CD4-positive, CD25-positive, alpha-beta regulatory T cell (primary cell): Measurements from ENCODE around the gene MED12. TPM values are rescaled to one million over a fixed set of nuclear protein-coding genes. Genes with fewer than 3 reads are reported as not detected.

Experiments used
- ATAC-seq, 2 donors: fragments of 150-1000 bp; cut with Tn5 transposase; one replicate each; pipeline ENCODE4 v1.10.0; 2021; ENCODE audit warnings: low read depth in 2 of 2, moderate number of reproducible peaks in 2 of 2, moderate library complexity in 1 of 2
- DNase-seq, 3 donors: peaks; one replicate each; pipeline versions ENCODE4 v3.0.0 to v3.0.0-alpha.2; 2012 to 2022; ENCODE audit warnings: mixed read lengths in 1 of 3
- H3K27ac ChIP-seq: one replicate; pipeline ENCODE4 v1.7.0; 2013; ENCODE audit warnings: mild to moderate bottlenecking, low read length; ENCODE audit not compliant: insufficient read depth, poor library complexity, severe bottlenecking
- H3K27me3 ChIP-seq: one replicate; pipeline ENCODE4 v1.7.0; 2013; ENCODE audit warnings: low read length; ENCODE audit not compliant: control insufficient read depth, insufficient read depth
- H3K36me3 ChIP-seq: one replicate; pipeline ENCODE4 v1.7.0; 2013; ENCODE audit warnings: mild to moderate bottlenecking, low read length, moderate library complexity; ENCODE audit not compliant: control insufficient read depth, insufficient read depth
- H3K4me1 ChIP-seq: 2 replicates; pipeline ENCODE4 v1.7.0; 2013; ENCODE audit warnings: mild to moderate bottlenecking, low read length; ENCODE audit not compliant: insufficient read depth, control insufficient read depth, poor library complexity, severe bottlenecking
- H3K4me3 ChIP-seq: one replicate; pipeline ENCODE4 v1.7.0; 2013; ENCODE audit warnings: low read depth, mild to moderate bottlenecking, low read length, moderate library complexity
- H3K9me3 ChIP-seq, 2 experiments: 1 replicate in 1 of 2; 2 replicates in 1 of 2; pipeline ENCODE4 v1.7.0; 2013; ENCODE audit warnings: low read length in 2 of 2, mild to moderate bottlenecking in 1 of 2, moderate library complexity in 1 of 2; ENCODE audit not compliant: control insufficient read depth in 2 of 2
- H3K27ac Mint-ChIP-seq, 3 donors: one replicate each; pipeline ENCODE4 v1.8.0; 2020 to 2022; ENCODE audit warnings: mild to moderate bottlenecking in 3 of 3, mixed read lengths in 3 of 3, moderate library complexity in 2 of 3
- H3K27me3 Mint-ChIP-seq: one replicate; pipeline ENCODE4 v1.8.0; 2022; ENCODE audit warnings: mild to moderate bottlenecking, mixed read lengths
- H3K36me3 Mint-ChIP-seq: one replicate; pipeline ENCODE4 v1.8.0; 2020; ENCODE audit warnings: mixed read lengths
- H3K4me1 Mint-ChIP-seq, 4 donors: one replicate each; pipeline ENCODE4 v1.8.0; 2020 to 2022; ENCODE audit warnings: mixed read lengths in 4 of 4, mild to moderate bottlenecking in 1 of 4
- H3K4me3 Mint-ChIP-seq, 4 donors: one replicate each; pipeline ENCODE4 v1.8.0; 2020 to 2022; ENCODE audit warnings: mild to moderate bottlenecking in 4 of 4, mixed read lengths in 4 of 4, moderate library complexity in 3 of 4
- H3K9me3 Mint-ChIP-seq, 7 donors: one replicate each; pipeline ENCODE4 v1.8.0; 2020 to 2022; ENCODE audit warnings: mixed read lengths in 7 of 7, mild to moderate bottlenecking in 3 of 7, moderate library complexity in 2 of 7
- polyA plus RNA-seq, 4 donors: library from polyadenylated mRNA; unstranded; fragments of 300-500 nt; fragmentation: Illumina TruSeq; gene quantifications; one replicate each; pipeline ENCODE4 v1.2.3, GENCODE V29; 2021
- total RNA-seq: library from RNA; stranded (reverse); gene quantifications from one replicate; pipeline ENCODE4 v1.2.3, GENCODE V29; 2022

The MED12 gene
- total and polyA plus RNA-seq, 5 donors from 2014 or later, result 6.3 to 83.8 (median 9.1) TPM

- ATAC-seq, result no peak
- peaks cover 4% of the 10 kb centered on the region for H3K36me3 ChIP-seq
- no peak overlapping the region for H3K27ac Mint-ChIP-seq
- H3K4me1 ChIP-seq, result no peaks in the 10 kb centered on the region
- DNase-seq, result no peak
- peaks cover 6% of the 10 kb centered on the region for H3K36me3 Mint-ChIP-seq
- H3K27ac ChIP-seq, result no peak overlapping the region
- H3K27me3 ChIP-seq, result no peaks in the 10 kb centered on the region
- no peak overlapping the region for H3K4me3 ChIP-seq
- peaks cover 0 to 9% (median 3%) of the 10 kb centered on the region in 4 donors for H3K4me1 Mint-ChIP-seq
- H3K27me3 Mint-ChIP-seq, result no peaks in the 10 kb centered on the region
- no peaks in the 10 kb centered on the region for H3K9me3 ChIP-seq
- H3K9me3 Mint-ChIP-seq, result no peaks in the 10 kb centered on the region
- no peak overlapping the region for H3K4me3 Mint-ChIP-seq
Measured at GRCh38 chrX:71166461-71166860, 48.1 kb downstream of the MED12 start.

- no peaks in the 10 kb centered on the region for H3K27me3 Mint-ChIP-seq
- H3K9me3 ChIP-seq, result no peaks in the 10 kb centered on the region
- ATAC-seq (no peak), DNase-seq (no peak)
- no peak overlapping the region for H3K27ac ChIP-seq
- H3K4me1 Mint-ChIP-seq, result peaks cover 0 to 11% (median 4%) of the 10 kb centered on the region in 4 donors
- no peak overlapping the region for H3K4me3 ChIP-seq
- H3K4me1 ChIP-seq, result no peaks in the 10 kb centered on the region
- H3K27ac Mint-ChIP-seq, result no peak overlapping the region
- no peak overlapping the region for H3K4me3 Mint-ChIP-seq
- H3K9me3 Mint-ChIP-seq, result no peaks in the 10 kb centered on the region
- peaks cover 4% of the 10 kb centered on the region for H3K36me3 ChIP-seq
- H3K36me3 Mint-ChIP-seq, result peaks cover 3% of the 10 kb centered on the region
- H3K27me3 ChIP-seq, result no peaks in the 10 kb centered on the region
Measured at GRCh38 chrX:71167031-71167781, 48.8 kb downstream of the MED12 start.

GRCh38 chrX:71168134-71168533 lies 49.7 kb downstream of the MED12 start:
- no peaks in the 10 kb centered on the region for H3K27me3 ChIP-seq
- no peak overlapping the region for H3K4me3 ChIP-seq
- Mint-ChIP-seq H3K27ac (no peak overlapping the region), H3K4me1 (peaks cover 0 to 11% (median 4%) of the 10 kb centered on the region in 4 donors), H3K9me3 (no peaks in the 10 kb centered on the region), H3K36me3 (peaks cover 3% of the 10 kb centered on the region), H3K27me3 (no peaks in the 10 kb centered on the region), H3K4me3 (no peak overlapping the region)
- ATAC-seq (no peak), DNase-seq (no peak)
- no peak overlapping the region for H3K27ac ChIP-seq
- no peaks in the 10 kb centered on the region for H3K36me3 ChIP-seq
- no peaks in the 10 kb centered on the region for H3K9me3 ChIP-seq
- no peaks in the 10 kb centered on the region for H3K4me1 ChIP-seq

GRCh38 chrX:71169586-71169985 lies 51.2 kb downstream of the MED12 start:
- Histone ChIP-seq H3K27ac (no peak overlapping the region), H3K9me3 (no peaks in the 10 kb centered on the region), H3K4me3 (no peak overlapping the region), H3K36me3 (no peaks in the 10 kb centered on the region), H3K27me3 (no peaks in the 10 kb centered on the region), H3K4me1 (no peaks in the 10 kb centered on the region)
- Mint-ChIP-seq H3K4me1 (peaks cover under 1 to 11% (median 7%) of the 10 kb centered on the region in 4 donors), H3K27me3 (no peaks in the 10 kb centered on the region), H3K36me3 (peaks cover 7% of the 10 kb centered on the region), H3K27ac (peak overlapping the region in 1 of 3 donors; percentile 78), H3K9me3 (no peaks in the 10 kb centered on the region), H3K4me3 (no peak overlapping the region)
- no peak for DNase-seq
- ATAC-seq, result no peak

GRCh38 chrX:71170660-71171059 lies 52.3 kb downstream of the MED12 start:
- Mint-ChIP-seq H3K27me3 (no peaks in the 10 kb centered on the region), H3K36me3 (peaks cover 10% of the 10 kb centered on the region), H3K4me3 (no peak overlapping the region), H3K27ac (no peak overlapping the region), H3K9me3 (no peaks in the 10 kb centered on the region), H3K4me1 (peaks cover 4 to 11% (median 7%) of the 10 kb centered on the region in 4 donors)
- Histone ChIP-seq H3K27me3 (no peaks in the 10 kb centered on the region), H3K27ac (no peak overlapping the region), H3K4me1 (no peaks in the 10 kb centered on the region), H3K36me3 (no peaks in the 10 kb centered on the region), H3K4me3 (no peak overlapping the region), H3K9me3 (no peaks in the 10 kb centered on the region)
- DNase-seq (no peak), ATAC-seq (no peak)

GRCh38 chrX:71171110-71171801 lies 52.9 kb downstream of the MED12 start:
- Histone ChIP-seq H3K27ac (no peak overlapping the region), H3K27me3 (no peaks in the 10 kb centered on the region), H3K4me3 (no peak overlapping the region), H3K4me1 (no peaks in the 10 kb centered on the region), H3K36me3 (no peaks in the 10 kb centered on the region), H3K9me3 (no peaks in the 10 kb centered on the region)
- Mint-ChIP-seq H3K36me3 (peaks cover 10% of the 10 kb centered on the region), H3K27me3 (no peaks in the 10 kb centered on the region), H3K27ac (peak overlapping the region in 2 of 3 donors; percentile 33 to 86), H3K4me3 (no peak overlapping the region), H3K4me1 (peaks cover 4 to 11% (median 7%) of the 10 kb centered on the region in 4 donors), H3K9me3 (no peaks in the 10 kb centered on the region)
- ATAC-seq (no peak), DNase-seq (no peak)

- H3K36me3 ChIP-seq, result peaks cover 6% of the 10 kb centered on the region
- peak overlapping the region in 1 of 3 donors; percentile 30 for H3K27ac Mint-ChIP-seq
- ATAC-seq (no peak), DNase-seq (no peak)
- no peak overlapping the region for H3K27ac ChIP-seq
- H3K4me3 ChIP-seq, result no peak overlapping the region
- H3K36me3 Mint-ChIP-seq, result peaks cover 14% of the 10 kb centered on the region
- no peaks in the 10 kb centered on the region for H3K27me3 Mint-ChIP-seq
- no peak overlapping the region for H3K4me3 Mint-ChIP-seq
- H3K4me1 ChIP-seq, result no peaks in the 10 kb centered on the region
- H3K9me3 Mint-ChIP-seq, result no peaks in the 10 kb centered on the region
- H3K4me1 Mint-ChIP-seq, result peaks cover 4 to 11% (median 7%) of the 10 kb centered on the region in 4 donors
- H3K9me3 ChIP-seq, result no peaks in the 10 kb centered on the region
- no peaks in the 10 kb centered on the region for H3K27me3 ChIP-seq
Measured at GRCh38 chrX:71173440-71173839, 55.0 kb downstream of the MED12 start.
